Activated CD4-positive, alpha-beta T cell treated with anti-CD3 and anti-CD28 coated beads, Interleukin-2, amount 10 ng/mL, durations not matched to agents 7 days and 5 days (primary cell): ENCODE measurements around the gene JOSD1. TPM values are rescaled to one million over a fixed set of nuclear protein-coding genes. Genes with fewer than 3 reads are reported as not detected.

Experiments used
- total RNA-seq, 2 experiments: library from RNA; stranded (reverse); gene quantifications; one replicate each; pipeline ENCODE4 v1.2.3, GENCODE V29; 2021

JOSD1 gene
- total RNA-seq, 2 experiments from 2014 or later = 56.4 to 61.8 TPM

Other genes starting within 250 kb of the JOSD1 start
- not detected for gene KCNJ4, start 245.7 kb downstream of the JOSD1 start, total RNA-seq
- under 1 TPM; 0.17 to 0.23 TPM for gene KDELR3, start 232.8 kb downstream of the JOSD1 start, total RNA-seq
- gene DDX17, start 194.6 kb downstream of the JOSD1 start, total RNA-seq = 100 to 1,000 TPM; 468 to 521 TPM
- gene DMC1, start 130.8 kb downstream of the JOSD1 start, total RNA-seq = 10 to 100 TPM; 12.3 to 12.5 TPM
- gene FAM227A, start 44.6 kb downstream of the JOSD1 start, total RNA-seq = under 1 TPM in 1 of 2 experiments, not detected in 1; 0.02 TPM
- 10 to 100 TPM; 10.2 to 11.0 TPM for gene CBY1, start 44.3 kb downstream of the JOSD1 start, total RNA-seq
- 10 to 100 TPM; 83.0 to 88.9 TPM for gene TOMM22, start 19.0 kb downstream of the JOSD1 start, total RNA-seq
- 10 to 100 TPM; 68.5 to 77.1 TPM for gene GTPBP1, start 5.0 kb upstream of the JOSD1 start, total RNA-seq
- gene SUN2, start 55.1 kb upstream of the JOSD1 start, total RNA-seq = 100 to 1,000 TPM; 582 to 702 TPM
- gene DNAL4, start 93.2 kb upstream of the JOSD1 start, total RNA-seq = 10 to 100 TPM in 1 of 2 experiments, 1 to 10 TPM in 1; 7.9 to 10.2 TPM
- 1 to 10 TPM; 1.1 to 1.2 TPM for gene NPTXR, start 143.1 kb upstream of the JOSD1 start, total RNA-seq
- gene CBX6, start 171.3 kb upstream of the JOSD1 start, total RNA-seq = 10 to 100 TPM; 56.0 to 60.5 TPM